GM12878 (cell line): ENCODE data around the gene SMARCB1. TPM values are rescaled to one million over a fixed set of nuclear protein-coding genes. Genes with fewer than 3 reads are reported as not detected.

Source experiments
- ATAC-seq: fragments of 200-7000 bp; cut with Tn5 transposase; 3 replicates; pipeline ENCODE4 v1.9.1; 2020; ENCODE audit warnings: mild to moderate bottlenecking, moderate library complexity
- BruUV-seq: library from RNA; stranded (reverse); fragments of 400-500 nt; replicated peaks from 2 replicates; lab custom pipeline; 2021; lab: Mats Ljungman, UMichigan
- CTCF ChIA-PET: fragments of 300-600 bp; sonication (Branson Sonifier 250); formaldehyde crosslinking; extraction: SDS; loops from one replicate; lab custom pipeline; 2021; ENCODE audit warnings: inconsistent platforms; lab: Yijun Ruan, JAX
- POLR2A ChIA-PET: fragments of 350-600 bp; formaldehyde crosslinking; extraction: SDS; loops from one replicate; lab custom pipeline; 2021; ENCODE audit warnings: inconsistent platforms; lab: Charles Lee
- RAD21 ChIA-PET: fragments of 300-600 bp; sonication (Branson Sonifier 250); formaldehyde crosslinking; loops from one replicate; lab custom pipeline; 2023; ENCODE audit warnings: antibody characterized with exemption; ENCODE audit not compliant: unreplicated experiment; lab: Charles Lee
- SMC1A ChIA-PET: fragments of 300-600 bp; sonication (Branson Sonifier 250); formaldehyde crosslinking; loops from one replicate; lab custom pipeline; 2023; ENCODE audit not compliant: unreplicated experiment, uncharacterized antibody; lab: Charles Lee
- DNase-seq: peaks from one replicate; pipeline ENCODE4 v3.0.0-alpha.2; 2011; ENCODE audit warnings: low read depth, low spot score
- FAIRE-seq: peaks from 3 replicates; lab custom pipeline; 2011; peaks lifted over from hg19 to GRCh38; lab: Jason Lieb, UNC
- H2AFZ ChIP-seq: 2 replicates; pipeline ENCODE4 v1.6.0; 2011; ENCODE audit warnings: low read depth, low read length, control low read depth; ENCODE audit not compliant: control insufficient read depth
- H3K27ac ChIP-seq: 2 replicates; pipeline ENCODE4 v1.5.1; 2011; ENCODE audit warnings: control low read depth; ENCODE audit not compliant: control insufficient read depth, insufficient read depth
- H3K27me3 ChIP-seq, 2 experiments: replicated peaks in 1 of 2; 2 replicates each; pipeline versions ENCODE4 v1.6.0 to v1.6.1; 2011; ENCODE audit warnings: low read length in 1 of 2; ENCODE audit not compliant: control insufficient read depth in 2 of 2, insufficient read depth in 2 of 2
- H3K36me3 ChIP-seq, 2 experiments: 2 replicates each; pipeline ENCODE4 v1.5.1; 2011; ENCODE audit warnings: low read length in 1 of 2; ENCODE audit not compliant: control insufficient read depth in 2 of 2, insufficient read depth in 2 of 2
- H3K4me1 ChIP-seq: 2 replicates; pipeline ENCODE4 v1.6.1; 2011; ENCODE audit warnings: mild to moderate bottlenecking, low read length, moderate library complexity, mixed read lengths; ENCODE audit not compliant: control insufficient read depth, insufficient read depth
- H3K4me2 ChIP-seq: 2 replicates; pipeline ENCODE4 v1.6.0; 2011; ENCODE audit warnings: control low read depth; ENCODE audit not compliant: control insufficient read depth, insufficient read depth
- H3K4me3 ChIP-seq: fragments of 200-600 bp; sonication (generic); 2 replicates; pipeline ENCODE4 v1.5.1; 2016
- H3K79me2 ChIP-seq: 2 replicates; pipeline ENCODE4 v1.6.0; 2011; ENCODE audit warnings: low read length; ENCODE audit not compliant: control insufficient read depth, insufficient read depth
- H3K9ac ChIP-seq: 2 replicates; pipeline ENCODE4 v1.8.0; 2011; ENCODE audit warnings: low read length, control low read depth, mixed read lengths; ENCODE audit not compliant: control insufficient read depth, insufficient read depth
- H3K9me3 ChIP-seq: replicated peaks from 3 replicates; pipeline ENCODE4 v1.5.1; 2011; ENCODE audit warnings: mild to moderate bottlenecking, low read length; ENCODE audit not compliant: control insufficient read depth, insufficient read depth
- H4K20me1 ChIP-seq: 2 replicates; pipeline ENCODE4 v1.6.0; 2011; ENCODE audit not compliant: control insufficient read depth, insufficient read depth
- ASH2L ChIP-seq: fragments of 300-600, 200-600 bp; sonication (generic); IDR thresholded peaks from 2 replicates; pipeline ENCODE4 v1.6.1; 2017; ENCODE audit warnings: low read depth, mild to moderate bottlenecking, borderline replicate concordance
- E2F4 ChIP-seq: IDR thresholded peaks from 2 replicates; pipeline ENCODE4 v1.6.1; 2012; ENCODE audit warnings: low read depth, low read length, improper control_type of control experiment
- HDAC2 ChIP-seq: fragments of 200-600 bp; sonication (generic); IDR thresholded peaks from 2 replicates; pipeline ENCODE4 v1.6.1; 2017
- MXI1 ChIP-seq: fragments of 150-350 bp; IDR thresholded peaks from 2 replicates; pipeline ENCODE4 v1.6.1; 2011; ENCODE audit warnings: low read depth, mild to moderate bottlenecking, inconsistent platforms, low read length, improper control_type of control experiment
- NFXL1 ChIP-seq: fragments of 450-650 bp; IDR thresholded peaks from 2 replicates; pipeline ENCODE4 v1.6.1; 2017; ENCODE audit warnings: antibody characterized with exemption, mild to moderate bottlenecking, borderline replicate concordance
- NR2C2 ChIP-seq: IDR thresholded peaks from 2 replicates; pipeline ENCODE4 v1.6.1; 2011; ENCODE audit warnings: borderline replicate concordance, low read depth; ENCODE audit not compliant: control insufficient read depth, insufficient read length
- RAD21 ChIP-seq: IDR thresholded peaks from 2 replicates; pipeline ENCODE4 v1.6.1; 2011; ENCODE audit warnings: mild to moderate bottlenecking, low read depth, low read length, moderate library complexity; ENCODE audit not compliant: insufficient read depth
- RB1 ChIP-seq: fragments of 450-650 bp; formaldehyde crosslinking; IDR thresholded peaks from 2 replicates; pipeline ENCODE4 v1.6.1; 2017; ENCODE audit warnings: mild to moderate bottlenecking, borderline replicate concordance
- RELB ChIP-seq: fragments of 450-650 bp; IDR thresholded peaks from 2 replicates; pipeline ENCODE4 v1.6.1; 2017; ENCODE audit warnings: low read depth, mild to moderate bottlenecking, moderate library complexity
- SIN3A ChIP-seq: IDR thresholded peaks from 2 replicates; pipeline ENCODE4 v1.6.1; 2012; ENCODE audit warnings: low read depth, low read length, improper control_type of control experiment
- SIX5 ChIP-seq: IDR thresholded peaks from 2 replicates; pipeline ENCODE4 v1.6.1; 2011; ENCODE audit warnings: mild to moderate bottlenecking, low read depth, low read length, moderate library complexity; ENCODE audit not compliant: severe bottlenecking
- SMARCA5 ChIP-seq: fragments of 450-650 bp; IDR thresholded peaks from 2 replicates; pipeline ENCODE4 v1.6.1; 2017; ENCODE audit warnings: mild to moderate bottlenecking
- ZNF687 ChIP-seq: fragments of 450-650 bp; IDR thresholded peaks from 2 replicates; pipeline ENCODE4 v1.6.1; 2017; ENCODE audit warnings: mild to moderate bottlenecking, moderate library complexity
- ZZZ3 ChIP-seq: IDR thresholded peaks from 2 replicates; pipeline ENCODE4 v1.6.1; 2011; ENCODE audit warnings: low read depth; ENCODE audit not compliant: control insufficient read depth, insufficient read length
- WGBS: methylation state at CpG from one replicate; pipeline ENCODE4 v1.1.6; 2016; ENCODE audit warnings: low lambda C conversion rate; ENCODE audit not compliant: insufficient replicate concordance, insufficient coverage; ENCODE audit errors: missing lambda C conversion rate; 5-methylcytosine and 5-hydroxymethylcytosine counted together
- in situ Hi-C: fragments of 300-500 bp; cut with MboI; formaldehyde crosslinking; loops from 9 replicates; pipeline ENCODE4 v1.14.3; 2018; ENCODE audit warnings: mixed read lengths
- intact Hi-C: fragments of 100-400 bp; cut with micrococcal nuclease; formaldehyde crosslinking; loops from one replicate; pipeline ENCODE4 v1.14.2; 2022; ENCODE audit not compliant: unreplicated experiment
- polyA plus RNA-seq, 11 experiments: library from polyadenylated mRNA; depleted of rRNA in 4 of 11; unstranded in 6 of 11; stranded (reverse) in 5 of 11; fragments of >200 nt; fragmentation: Nextera tagmentation in 4 of 11; fragmentation: Illumina TruSeq in 1 of 11; extraction: Ambion mirVana in 4 of 11; extraction: Trizol in 1 of 11; gene quantifications; 1 replicate in 1 of 11; 2 replicates in 10 of 11; pipeline versions ENCODE4 v1.2.1 to v1.2.3, GENCODE V29; 2011 to 2016; ENCODE audit warnings: inconsistent platforms in 2 of 11, missing spikeins in 2 of 11, low read depth in 1 of 11
- total RNA-seq, 4 experiments: library from RNA; depleted of rRNA in 3 of 4; stranded (reverse); fragments of >200 nt in 3 of 4; fragmentation: Illumina TruSeq in 1 of 4; extraction: Trizol in 1 of 4; gene quantifications; 2 replicates each; pipeline versions ENCODE4 v1.2.1 to v1.2.3, GENCODE V29; 2013 to 2021

Gene SMARCB1
- total and polyA plus RNA-seq, 10 of the 15 experiments (the other 5 are each of a cell fraction or from before 2014, with no cell fraction given): 9.1 to 215 (median 183) TPM

GRCh38 chr22:23804781-23805291 is 18.1 kb downstream of the SMARCB1 start:
- in situ Hi-C loops: no loop called here
- Histone ChIP-seq H3K27me3 (no peaks in the 10 kb centered on the region), H3K9me3 (no peaks in the 10 kb centered on the region), H3K27ac (peak overlapping the region; percentile 97), H3K4me1 (peaks cover 72% of the 10 kb centered on the region), H3K9ac (peak overlapping the region; percentile 80), H2AFZ (no peak overlapping the region; the same call in 1 of the 2 replicates), H3K36me3 (peaks cover 16 to 24% of the 10 kb centered on the region in 2 experiments), H3K4me2 (peak overlapping the region; percentile 100), H4K20me1 (no peaks in the 10 kb centered on the region), H3K4me3 (peak overlapping the region; percentile 54; the same call in 1 of the 2 replicates), H3K79me2 (peaks cover 37% of the 10 kb centered on the region)
- ChIA-PET POLR2A (interaction anchor here (1.4 to 2.4 kb wide), 2 partner anchors 16 to 353 kb away, joined by 3 to 14 read pairs; no protein-coding TSS in a partner anchor), SMC1A (interaction anchor here (0.9 to 2.1 kb wide), 3 partner anchors 16 to 41 kb away, joined by 3 to 13 read pairs (median 10); no protein-coding TSS in a partner anchor), CTCF (interaction anchor here (1.0 to 2.4 kb wide), 7 partner anchors 15 to 53 kb away, joined by 4 to 8 read pairs (median 5); partner anchors contain the start of genes CHCHD10, MMP11 and SLC2A11), RAD21 (interaction anchor here (0.6 to 2.0 kb wide), 3 partner anchors 32 to 41 kb away, joined by 3 to 11 read pairs (median 3); partner anchors contain the start of gene MMP11)
- DNase-seq (no peak), FAIRE-seq (no peak), ATAC-seq (peak; percentile 6)
- intact Hi-C loops: loop anchor here (2.0 kb wide), 1 partner anchor 18 kb away; the partner anchor contains the start of gene SMARCB1
- no TSS peak for BruUV-seq
- 52% methylated on average over 12 of the region's 12 CpGs for WGBS
- TF ChIP-seq RAD21 (no peak), ZZZ3 (no peak), SIN3A (no peak), HDAC2 (no peak), NFXL1 (no peak), RELB (no peak), ZNF687 (peak; percentile 86), E2F4 (no peak), SMARCA5 (no peak), SIX5 (no peak), NR2C2 (no peak), MXI1 (no peak), RB1 (no peak), ASH2L (no peak)
